H1 (cell line): Measurements from ENCODE around the gene FGFBP3.

Source experiments
- CTCF ChIP-seq, 3 experiments: IDR thresholded peaks; 1 replicate in 2 of 3; 2 replicates in 1 of 3; pipeline versions ENCODE4 v1.5.1 to v1.6.1; 2011; ENCODE audit warnings: low read length in 3 of 3, mild to moderate bottlenecking in 3 of 3, inconsistent platforms in 2 of 3, low read depth in 1 of 3, moderate library complexity in 1 of 3; ENCODE audit not compliant: insufficient read depth in 1 of 3; ENCODE audit errors: control extremely low read depth in 1 of 3
- FOSL1 ChIP-seq: IDR thresholded peaks from 2 replicates; pipeline ENCODE4 v1.6.1; 2011; ENCODE audit warnings: mild to moderate bottlenecking, low read depth, low read length, moderate library complexity; ENCODE audit not compliant: insufficient read depth
- POLR2A ChIP-seq, 2 experiments: IDR thresholded peaks; 1 replicate in 1 of 2; 2 replicates in 1 of 2; pipeline ENCODE4 v1.6.1; 2011; ENCODE audit warnings: low read depth in 2 of 2, low read length in 2 of 2, mild to moderate bottlenecking in 2 of 2; ENCODE audit errors: control extremely low read depth in 1 of 2
- SUZ12 ChIP-seq: fragments of 200-600 bp; sonication (generic); IDR thresholded peaks from 2 replicates; pipeline ENCODE4 v1.6.1; 2012; ENCODE audit warnings: mild to moderate bottlenecking, inconsistent platforms, low read length, moderate library complexity, mixed read lengths
- ZNF274 ChIP-seq: IDR thresholded peaks from 2 replicates; pipeline ENCODE4 v1.7.0; 2012; ENCODE audit warnings: low read length, borderline replicate concordance; ENCODE audit errors: extremely low read depth

DNA sequence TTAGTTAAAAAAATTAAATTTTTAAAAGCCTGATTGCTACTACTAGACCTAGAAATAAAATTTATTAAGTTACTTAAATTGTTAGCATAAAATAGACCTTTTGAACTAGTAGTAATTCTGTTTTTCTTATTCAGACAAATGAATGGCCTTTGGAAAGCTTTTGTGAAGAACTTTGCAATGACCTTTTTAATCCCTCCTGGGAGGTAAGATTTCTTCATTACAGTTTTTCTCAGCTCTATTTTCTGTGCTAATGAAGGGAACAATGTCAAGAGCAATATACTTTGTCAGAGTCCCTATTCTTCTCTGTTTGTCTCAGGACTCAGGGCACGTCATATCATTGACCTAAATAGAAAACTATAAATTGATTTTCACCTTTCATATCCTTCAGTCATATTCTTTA, 47.8 kb upstream of the FGFBP3 start:
- TF ChIP-seq ZNF274 (no peak), FOSL1 (no peak), CTCF (IDR thresholded peaks at IDR 0.05; ENCODE audit: control extremely low read depth in 1 of 3, insufficient read depth in 1 of 3, low read depth in 1 of 3, low read length in 3 of 3) (no peak), POLR2A (IDR thresholded peaks at IDR 0.05; ENCODE audit: control extremely low read depth in 1 of 2, low read depth in 2 of 2, low read length in 2 of 2) (no peak), SUZ12 (no peak)
